Naive thymus-derived CD4-positive, alpha-beta T cell (primary cell): ENCODE results near the gene SHC2. TPM values are rescaled to one million over a fixed set of nuclear protein-coding genes. Genes with fewer than 3 reads are reported as not detected.

Experiments
- ATAC-seq: fragments of 150-1000 bp; cut with Tn5 transposase; 2 replicates; pipeline ENCODE4 v1.10.0; 2021; ENCODE audit warnings: mild to moderate bottlenecking, moderate library complexity
- CTCF ChIA-PET: fragments of 350-600 bp; sonication (Branson Sonifier 250); formaldehyde crosslinking; loops from one replicate; lab custom pipeline; 2021; ENCODE audit warnings: antibody characterized with exemption; lab: Charles Lee
- POLR2A ChIA-PET: fragments of 350-600 bp; sonication (Branson Sonifier 250); formaldehyde crosslinking; loops from one replicate; lab custom pipeline; 2021; ENCODE audit warnings: antibody characterized with exemption, inconsistent platforms; lab: Charles Lee
- DNase-seq, 9 donors: peaks; one replicate each; pipeline versions ENCODE4 v3.0.0 to v3.0.0-alpha.2; 2020 to 2022; ENCODE audit warnings: mixed read lengths in 1 of 9
- H3K27ac ChIP-seq: one replicate; pipeline ENCODE4 v1.7.0; 2013; ENCODE audit warnings: mild to moderate bottlenecking, low read depth, low read length, moderate library complexity
- H3K27me3 ChIP-seq, 2 donors: one replicate each; pipeline ENCODE4 v1.7.0; 2013; ENCODE audit warnings: low read length in 2 of 2, mild to moderate bottlenecking in 2 of 2, moderate library complexity in 2 of 2; ENCODE audit not compliant: control insufficient read depth in 2 of 2, insufficient read depth in 2 of 2
- H3K36me3 ChIP-seq, 3 experiments: 1 replicate in 2 of 3; 2 replicates in 1 of 3; pipeline ENCODE4 v1.7.0; 2013; ENCODE audit warnings: low read length in 3 of 3, mild to moderate bottlenecking in 3 of 3, moderate library complexity in 1 of 3; ENCODE audit not compliant: insufficient read depth in 3 of 3, control insufficient read depth in 2 of 3
- H3K4me1 ChIP-seq, 2 donors: one replicate each; pipeline ENCODE4 v1.7.0; 2013; ENCODE audit warnings: low read length in 2 of 2, mild to moderate bottlenecking in 2 of 2, moderate library complexity in 1 of 2; ENCODE audit not compliant: control insufficient read depth in 2 of 2, insufficient read depth in 2 of 2
- H3K4me3 ChIP-seq: 2 replicates; pipeline ENCODE4 v1.7.0; 2013; ENCODE audit warnings: mild to moderate bottlenecking, low read length
- H3K9me3 ChIP-seq, 3 experiments: 1 replicate in 2 of 3; 2 replicates in 1 of 3; pipeline ENCODE4 v1.7.0; 2013; ENCODE audit warnings: low read length in 3 of 3; ENCODE audit not compliant: control insufficient read depth in 2 of 3
- H3K27ac Mint-ChIP-seq, 9 donors: one replicate each; pipeline ENCODE4 v1.8.0; 2020 to 2022; ENCODE audit warnings: mixed read lengths in 9 of 9, mild to moderate bottlenecking in 8 of 9, moderate library complexity in 5 of 9, inconsistent platforms in 2 of 9
- H3K27me3 Mint-ChIP-seq, 5 donors: one replicate each; pipeline ENCODE4 v1.8.0; 2021 to 2022; ENCODE audit warnings: mixed read lengths in 5 of 5, mild to moderate bottlenecking in 1 of 5
- H3K36me3 Mint-ChIP-seq, 5 donors: one replicate each; pipeline ENCODE4 v1.8.0; 2020 to 2022; ENCODE audit warnings: mixed read lengths in 5 of 5, mild to moderate bottlenecking in 3 of 5, inconsistent platforms in 1 of 5
- H3K4me1 Mint-ChIP-seq, 7 donors: one replicate each; pipeline ENCODE4 v1.8.0; 2020 to 2022; ENCODE audit warnings: mixed read lengths in 7 of 7, mild to moderate bottlenecking in 3 of 7, inconsistent platforms in 1 of 7
- H3K4me3 Mint-ChIP-seq, 10 donors: one replicate each; pipeline ENCODE4 v1.8.0; 2020 to 2022; ENCODE audit warnings: mild to moderate bottlenecking in 10 of 10, mixed read lengths in 10 of 10, moderate library complexity in 6 of 10, inconsistent platforms in 2 of 10
- H3K9me3 Mint-ChIP-seq, 11 donors: one replicate each; pipeline ENCODE4 v1.8.0; 2020 to 2022; ENCODE audit warnings: mixed read lengths in 11 of 11, mild to moderate bottlenecking in 4 of 11, inconsistent platforms in 1 of 11, moderate library complexity in 1 of 11
- intact Hi-C, 2 donors: fragments of 100-400 bp; cut with micrococcal nuclease; formaldehyde crosslinking; loops; one replicate each; pipeline ENCODE4 v1.15.1; 2023
- polyA plus RNA-seq, 2 donors: library from polyadenylated mRNA; unstranded; fragments of 300-500 nt; fragmentation: Illumina TruSeq; gene quantifications; one replicate each; pipeline ENCODE4 v1.2.3, GENCODE V29; 2021
- total RNA-seq, 6 experiments: library from RNA in 5 of 6; stranded (reverse) in 5 of 6; gene quantifications; 1 replicate in 5 of 6; 2 replicates in 1 of 6; pipeline ENCODE4 v1.2.3 and lab custom pipeline; 2021 to 2026

The SHC2 gene
- total RNA-seq: 1 to 10 TPM in 2 of 5 experiments, under 1 TPM in 1, not detected in 2; 0.82 to 2.3 (median 2.1) TPM
- polyA plus RNA-seq: not detected
- not detected for total RNA-seq (lab: John Stamatoyannopoulos, UW)

DNA sequence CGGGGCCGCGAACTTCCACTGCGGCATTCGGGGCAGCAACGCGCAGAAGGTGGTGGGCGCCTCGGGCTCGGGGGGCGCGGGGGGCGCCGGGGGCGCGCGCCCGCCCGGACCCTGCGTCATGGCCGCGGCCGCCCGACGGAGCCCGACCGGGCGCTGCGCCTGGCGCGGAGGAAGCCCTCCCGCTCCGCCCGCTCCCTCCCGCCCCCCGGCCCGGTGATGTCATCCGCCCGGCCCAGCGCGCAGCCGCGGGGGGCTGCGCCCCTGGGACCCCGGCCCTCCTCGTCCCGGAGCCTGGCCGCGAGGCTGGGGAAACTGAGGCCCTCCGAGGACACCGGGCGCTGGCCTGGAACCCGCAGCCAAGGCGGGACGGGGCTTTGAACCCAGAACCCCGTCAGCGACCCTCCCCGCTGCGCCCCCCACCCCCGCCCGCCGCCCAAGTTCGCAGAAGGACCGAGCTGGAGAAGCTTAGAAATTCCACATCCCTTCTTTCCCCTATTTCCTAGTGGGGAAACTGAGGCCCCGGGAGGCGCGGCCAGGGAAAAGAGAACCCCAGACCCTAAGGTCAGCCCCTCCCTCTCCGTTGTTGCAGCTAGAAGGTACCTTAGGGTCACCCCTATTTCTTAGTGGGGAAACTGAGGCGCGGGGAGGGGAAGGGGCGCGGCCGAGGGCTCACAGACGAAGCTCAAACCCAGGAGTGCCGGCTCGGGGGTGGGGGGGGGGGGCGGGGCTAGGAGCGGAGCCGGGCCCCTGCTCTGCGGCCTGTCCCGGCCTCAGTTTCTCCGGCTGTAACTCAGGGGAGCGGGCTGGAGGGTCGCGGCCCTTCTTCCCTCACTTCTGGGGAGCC, at the start of gene SHC2:
Gene SHC2 (minus strand): TSS at position 157 of the 844 bp plus-strand sequence. CDS start 37 bp downstream, at position 120.
- ChIA-PET POLR2A (interaction anchor here (0.5 kb wide), 1 partner anchor 29 kb away, joined by 4 read pairs; no protein-coding TSS in a partner anchor), CTCF (no interaction called here)
- H3K4me3 ChIP-seq: no peak within 1 kb of the TSS
- Mint-ChIP-seq H3K27ac (peak within 1 kb of the TSS in 3 of 9 donors; percentile 22 to 72 (median 48)), H3K4me3 (peak within 1 kb of the TSS in 9 of 10 donors; percentile 69 to 87 (median 79)), H3K4me1 (peaks cover 0 to 9% (median 5%) of the 10 kb centered on the region in 7 donors), H3K9me3 (peaks cover 0 to 6% (median 0%) of the 10 kb centered on the region in 11 donors), H3K27me3 (peaks cover 7 to 23% (median 14%) of the 10 kb centered on the region in 5 donors), H3K36me3 (no peaks in the 10 kb centered on the region)
- no peaks in the 10 kb centered on the region for H3K9me3 ChIP-seq
- no peaks in the 10 kb centered on the region for H3K4me1 ChIP-seq
- ATAC-seq (no peak), DNase-seq (no peak)
- peaks cover 0 to 6% of the 10 kb centered on the region in 2 donors for H3K27me3 ChIP-seq
- no peak within 1 kb of the TSS for H3K27ac ChIP-seq
- no peaks in the 10 kb centered on the region for H3K36me3 ChIP-seq
- intact Hi-C loops: no loop called here

DNA sequence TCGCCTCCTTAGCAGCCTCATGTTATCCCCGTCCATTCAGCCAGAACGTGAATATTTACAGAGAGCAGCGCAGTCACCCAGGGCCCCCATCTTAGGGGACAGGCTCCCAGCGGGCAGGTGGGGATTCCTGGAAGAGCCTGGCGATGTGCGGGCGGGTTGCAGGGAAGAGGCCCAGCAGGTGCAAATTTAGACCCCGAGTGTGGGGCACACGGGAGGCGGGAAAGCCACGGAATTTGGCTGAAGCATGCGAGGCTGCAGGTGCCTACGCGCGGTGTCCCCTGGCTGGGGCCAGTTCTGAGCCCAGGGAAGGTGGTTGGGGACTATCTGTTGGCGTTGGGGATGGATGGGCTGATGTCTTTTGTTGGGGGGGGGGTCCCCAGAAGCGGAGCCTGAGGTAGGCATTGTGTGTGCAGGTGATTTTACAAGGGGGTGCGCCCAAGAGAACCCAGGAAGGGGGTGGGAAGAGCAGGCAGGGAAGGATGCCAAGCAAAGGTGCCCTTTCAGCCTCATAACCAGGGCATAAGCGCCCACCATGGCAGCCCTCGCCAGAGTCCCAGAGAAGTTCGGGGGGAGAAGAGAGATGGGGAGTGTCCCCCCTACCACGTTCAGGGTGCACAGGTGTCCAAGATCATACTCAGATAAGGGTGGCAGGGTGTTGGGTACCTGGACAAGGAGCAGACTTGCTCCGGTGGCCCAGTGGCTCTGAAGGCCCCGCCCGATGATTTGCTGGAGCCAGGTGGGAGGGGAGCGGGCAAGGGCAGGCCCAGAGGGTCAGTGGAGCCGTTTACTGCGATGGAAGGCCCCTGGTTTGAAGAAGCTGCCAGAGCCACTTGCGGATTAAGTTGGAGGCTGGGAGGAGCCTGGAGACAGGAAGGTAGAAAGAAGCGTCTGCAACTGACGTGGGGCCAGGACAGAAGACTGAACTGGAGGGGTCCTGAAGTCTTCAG, 47.6 kb upstream of the SHC2 start:
- Mint-ChIP-seq H3K27me3 (no peaks in the 10 kb centered on the region), H3K27ac (peak overlapping the region; percentile 40 to 100 (median 98)), H3K36me3 (peaks cover 0 to 14% (median 0%) of the 10 kb centered on the region in 5 donors), H3K4me3 (peak overlapping the region; percentile 83 to 100 (median 96)), H3K4me1 (peaks cover 21 to 58% (median 42%) of the 10 kb centered on the region in 7 donors), H3K9me3 (peaks cover 0 to 4% (median 0%) of the 10 kb centered on the region in 11 donors)
- ChIA-PET POLR2A (interaction anchor here (0.6 to 4.0 kb wide), 5 partner anchors 17 to 24 kb away, joined by 3 to 70 read pairs (median 4); partner anchors contain the start of gene CDC34), CTCF (interaction anchor here (0.5 to 3.9 kb wide), 3 partner anchors 20 to 139 kb away, joined by 4 to 28 read pairs (median 14); partner anchors contain the start of gene CDC34)
- H3K4me1 ChIP-seq: peaks cover 38 to 48% of the 10 kb centered on the region in 2 donors
- H3K9me3 ChIP-seq: no peaks in the 10 kb centered on the region
- H3K27me3 ChIP-seq: no peaks in the 10 kb centered on the region
- H3K4me3 ChIP-seq: peak overlapping the region; percentile 100
- peaks cover 0 to 6% (median 0%) of the 10 kb centered on the region in 3 experiments for H3K36me3 ChIP-seq
- peak overlapping the region; percentile 87 for H3K27ac ChIP-seq
- intact Hi-C loops: no loop called here
- ATAC-seq: no peak
- DNase-seq: no peak

GRCh38 chr19:507286-508203, 46.7 kb upstream of the SHC2 start, which contains the start of gene TPGS1:
TPGS1 (plus strand) TSS chr19:507497; CDS start chr19:507507, 10 bp downstream.
- ChIA-PET POLR2A (interaction anchor here (0.7 to 2.8 kb wide), 12 partner anchors 12 to 173 kb away, joined by 3 to 54 read pairs (median 6); partner anchors contain the start of genes CDC34, MADCAM1 and RNF126), CTCF (interaction anchor here (1.0 to 2.2 kb wide), 6 partner anchors 12 to 123 kb away, joined by 3 to 14 read pairs (median 6); partner anchors contain the start of genes CDC34 and MADCAM1)
- peaks cover 0 to 4% (median 0%) of the 10 kb centered on the region in 11 donors for H3K9me3 Mint-ChIP-seq
- peaks cover 21 to 56% (median 48%) of the 10 kb centered on the region in 7 donors for H3K4me1 Mint-ChIP-seq
- H3K27me3 Mint-ChIP-seq: no peaks in the 10 kb centered on the region
- peaks cover 0 to 12% (median 0%) of the 10 kb centered on the region in 5 donors for H3K36me3 Mint-ChIP-seq
- no peaks in the 10 kb centered on the region for H3K27me3 ChIP-seq
- ATAC-seq (peak; percentile 63), DNase-seq (peak in 4 of 9 donors; percentile 65 to 95 (median 78))
- peak within 1 kb of the TSS; percentile 96 to 100 (median 99) for H3K27ac Mint-ChIP-seq
- H3K4me3 ChIP-seq: peak within 1 kb of the TSS; percentile 100
- peak within 1 kb of the TSS; percentile 87 for H3K27ac ChIP-seq
- H3K36me3 ChIP-seq: peaks cover 0 to 6% (median 0%) of the 10 kb centered on the region in 3 experiments
- H3K4me3 Mint-ChIP-seq: peak within 1 kb of the TSS; percentile 89 to 100 (median 97)
- H3K4me1 ChIP-seq: peaks cover 38 to 48% of the 10 kb centered on the region in 2 donors
- intact Hi-C loops: loop anchor here (1.0 to 2.0 kb wide), 8 partner anchors 18 to 241 kb away; partner anchors contain the start of genes BSG (in 2 of the 2), MIER2 (in 2 of the 2), CDC34 (in 1 of the 2) and POLRMT (in 1 of the 2)
- H3K9me3 ChIP-seq: no peaks in the 10 kb centered on the region

- ATAC-seq: peak; percentile 67
- peak overlapping the region; percentile 89 to 100 (median 97) for H3K4me3 Mint-ChIP-seq
- peak; percentile 88 to 99 (median 98) for DNase-seq
- intact Hi-C loops: loop anchor here (1.0 to 2.0 kb wide), 11 partner anchors 11 to 240 kb away; partner anchors contain the start of genes BSG (in 2 of the 2), MIER2 (in 2 of the 2), CDC34 (in 1 of the 2) and POLRMT (in 1 of the 2)
- ChIA-PET CTCF (interaction anchor here (0.6 to 2.2 kb wide), 10 partner anchors 11 to 1671 kb away, joined by 3 to 14 read pairs (median 6); partner anchors contain the start of genes CDC34 and MADCAM1), POLR2A (interaction anchor here (0.8 to 2.8 kb wide), 9 partner anchors 11 to 174 kb away, joined by 3 to 54 read pairs (median 8); partner anchors contain the start of genes CDC34 and MADCAM1)
- H3K9me3 ChIP-seq: no peaks in the 10 kb centered on the region
- H3K9me3 Mint-ChIP-seq: peaks cover 0 to 2% (median 0%) of the 10 kb centered on the region in 11 donors
- no peaks in the 10 kb centered on the region for H3K27me3 Mint-ChIP-seq
- H3K4me1 Mint-ChIP-seq: peaks cover 21 to 49% (median 46%) of the 10 kb centered on the region in 7 donors
- H3K4me3 ChIP-seq: peak overlapping the region; percentile 100
- peaks cover 0 to 12% (median 0%) of the 10 kb centered on the region in 5 donors for H3K36me3 Mint-ChIP-seq
- H3K27ac Mint-ChIP-seq: peak overlapping the region; percentile 96 to 100 (median 99)
- peaks cover 0 to 6% (median 0%) of the 10 kb centered on the region in 3 experiments for H3K36me3 ChIP-seq
- no peaks in the 10 kb centered on the region for H3K27me3 ChIP-seq
- H3K4me1 ChIP-seq: peaks cover 29 to 40% of the 10 kb centered on the region in 2 donors
- H3K27ac ChIP-seq: peak overlapping the region; percentile 87
Measured at GRCh38 chr19:506404-507285, 45.8 kb upstream of the SHC2 start.
